HG02798 (cell line): ENCODE results near the gene DNAJB13.

Experiments used
- ATAC-seq: cut with Tn5 transposase; IDR thresholded peaks from one replicate; pipeline ENCODE4 v1.9.1; 2021; ENCODE audit warnings: mild to moderate bottlenecking; ENCODE audit not compliant: unreplicated experiment, poor library complexity

The DNAJB13 gene

GRCh38 chr11:74010306-74011300 is 59.8 kb downstream of the DNAJB13 start:
- no peak for ATAC-seq

GRCh38 chr11:74011360-74012073 is 60.7 kb downstream of the DNAJB13 start:
- peak; percentile 64 for ATAC-seq

GRCh38 chr11:74012074-74012809 is 61.4 kb downstream of the DNAJB13 start:
- ATAC-seq: no peak

GRCh38 chr11:74013141-74013540 is 62.3 kb downstream of the DNAJB13 start:
- ATAC-seq: no peak

GRCh38 chr11:74014880-74015279 is 64.1 kb downstream of the DNAJB13 start:
- no peak for ATAC-seq

GRCh38 chr11:74015919-74016684 is 65.3 kb downstream of the DNAJB13 start:
- no peak for ATAC-seq

- no peak for ATAC-seq
Measured at GRCh38 chr11:74017631-74018030, 66.8 kb downstream of the DNAJB13 start.

GRCh38 chr11:74018331-74019005 is 67.6 kb downstream of the DNAJB13 start:
- ATAC-seq: no peak

GRCh38 chr11:74019104-74019738 is 68.4 kb downstream of the DNAJB13 start:
- no peak for ATAC-seq

- no peak for ATAC-seq
Measured at GRCh38 chr11:74019860-74020259, 69.0 kb downstream of the DNAJB13 start.
